NCI-H510A treated with DMSO at 0.1 percent for 48 hours (cell line): Measurements from ENCODE around the gene EGLN1.

Experiments
- DNase-seq: peaks from one replicate; lab custom pipeline; 2025; lab: John Stamatoyannopoulos, UW

The EGLN1 gene

GRCh38 chr1:231327617-231328016 lies 94.5 kb downstream of the EGLN1 start:
- no peak for DNase-seq

- no peak for DNase-seq
Measured at GRCh38 chr1:231326248-231326647, 95.8 kb downstream of the EGLN1 start.

- no peak for DNase-seq
Measured at GRCh38 chr1:231324660-231325059, 97.4 kb downstream of the EGLN1 start.

- no peak for DNase-seq
Measured at GRCh38 chr1:231322880-231323530, 99.1 kb downstream of the EGLN1 start.

- DNase-seq = no peak
Measured at GRCh38 chr1:231319080-231319479, 103.0 kb downstream of the EGLN1 start.

GRCh38 chr1:231318568-231318967 lies 103.5 kb downstream of the EGLN1 start:
- DNase-seq = no peak

GRCh38 chr1:231318015-231318355 lies 104.1 kb downstream of the EGLN1 start:
- DNase-seq = no peak

GRCh38 chr1:231317306-231318014 lies 104.6 kb downstream of the EGLN1 start:
- DNase-seq = no peak

GRCh38 chr1:231315887-231316286 lies 106.2 kb downstream of the EGLN1 start:
- DNase-seq = no peak
